Colon (tissue), 2 donors: ENCODE data around the gene CENPF.
"Not testable (repeated sequence)": the region's sequence is repeated elsewhere in the genome, so short reads cannot be mapped to it uniquely, and the experiment has no call there.

ENCODE experiments used
- FAIRE-seq: peaks from 2 replicates; lab custom pipeline; 2012; peaks lifted over from hg19 to GRCh38; lab: Jason Lieb, UNC
- donor health status: control.
- donor health status: control.

Gene CENPF

DNA sequence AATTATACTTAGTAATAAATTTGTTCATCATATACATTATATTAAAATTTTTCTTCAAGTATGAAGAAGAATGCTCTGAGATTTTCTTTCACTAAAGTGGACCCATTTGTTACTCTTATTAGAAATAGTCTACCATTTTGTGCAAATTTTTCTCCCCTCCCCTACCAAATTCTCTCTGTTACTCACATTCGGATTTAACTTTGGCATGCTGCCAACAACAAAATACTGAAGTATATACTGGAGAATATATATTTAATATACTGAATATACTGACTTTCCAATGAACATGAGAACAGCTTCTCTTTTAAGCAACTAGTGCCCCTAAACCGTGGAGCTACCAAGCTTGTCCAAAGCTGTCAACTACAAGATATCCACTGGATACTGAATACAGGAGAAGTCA lies 57.2 kb downstream of the CENPF start:
- no peak for FAIRE-seq

DNA sequence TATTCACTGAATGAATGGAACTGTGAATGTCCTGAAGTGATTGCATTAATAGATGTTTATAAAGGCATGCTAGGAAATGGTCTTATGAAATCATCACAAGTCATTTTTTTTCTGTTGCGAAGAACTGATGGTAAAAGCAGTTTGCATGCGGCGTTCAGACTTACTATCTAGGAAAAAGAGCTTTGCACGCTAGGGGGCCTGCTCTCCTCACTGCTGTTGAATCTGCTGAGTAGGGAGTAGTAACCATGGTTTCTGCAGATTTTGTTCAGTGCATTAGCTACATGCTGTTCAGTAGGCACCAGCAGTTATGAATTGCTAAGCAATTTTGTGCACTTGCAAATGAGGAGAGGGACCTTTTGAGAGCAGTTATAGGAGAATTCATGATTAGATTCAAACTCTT lies 57.9 kb downstream of the CENPF start:
- no peak for FAIRE-seq

DNA sequence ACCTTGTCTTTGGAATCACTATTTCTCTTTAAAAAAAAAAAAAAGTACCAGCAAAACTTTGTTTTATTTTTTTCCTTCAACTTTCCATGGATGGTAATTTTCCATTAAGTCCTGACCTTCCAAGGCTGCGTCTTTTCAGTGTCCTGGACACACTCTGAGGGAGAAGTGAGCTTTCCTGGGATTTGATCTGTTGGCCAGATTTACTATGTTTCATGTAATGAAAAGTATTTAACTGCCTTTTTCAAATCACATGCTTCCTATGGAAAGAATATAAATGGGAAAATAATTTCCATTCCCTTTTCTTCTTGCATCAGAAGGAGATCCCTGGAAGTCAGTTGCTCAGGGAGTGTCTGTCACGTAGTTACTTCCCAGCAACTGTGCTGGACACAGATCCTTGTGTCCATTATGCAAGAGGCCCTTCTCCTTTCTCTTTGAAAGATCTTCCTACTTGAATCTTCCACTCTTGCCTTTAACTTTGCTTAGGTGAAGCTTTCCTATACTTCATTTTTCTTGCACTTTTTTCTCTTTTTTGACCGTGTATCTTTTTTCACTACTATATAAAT lies 59.3 kb downstream of the CENPF start:
- no peak for FAIRE-seq

DNA sequence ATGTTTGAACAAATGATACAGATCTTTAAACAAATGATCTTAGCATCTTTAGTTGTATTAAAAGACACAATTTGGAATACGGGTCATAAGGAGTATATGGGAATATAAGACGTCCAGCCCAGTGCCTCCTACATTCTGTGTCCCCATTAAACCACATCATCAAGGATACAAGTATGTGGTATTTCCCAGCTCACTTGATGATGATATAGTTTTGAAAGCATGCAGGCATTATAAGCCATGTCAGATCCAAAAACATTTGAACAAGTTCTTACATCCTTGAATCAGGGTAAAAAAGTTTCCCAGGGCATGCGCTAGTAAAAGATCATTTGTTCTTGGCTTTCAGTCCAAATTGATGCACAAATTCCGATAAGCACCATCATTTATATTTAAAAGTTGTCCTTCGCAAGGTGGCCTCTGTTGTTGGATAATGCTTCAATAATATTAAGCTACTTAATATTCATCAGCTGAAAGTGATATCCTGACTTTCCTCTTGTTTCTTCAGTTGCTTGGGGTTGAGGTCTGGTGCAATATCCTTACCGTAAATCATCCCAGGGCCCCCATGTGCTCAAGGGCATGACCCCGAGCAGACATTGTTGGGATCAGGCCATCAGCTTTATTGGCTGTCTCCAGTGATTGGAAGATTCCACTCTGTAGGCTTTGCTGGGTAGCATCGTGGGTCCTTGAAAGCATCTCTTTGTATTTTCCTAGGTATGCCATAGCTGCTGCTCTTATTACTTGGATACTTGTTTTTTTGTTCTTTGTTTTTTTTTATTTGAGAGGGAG lies 61.8 kb downstream of the CENPF start:
- FAIRE-seq = no peak

DNA sequence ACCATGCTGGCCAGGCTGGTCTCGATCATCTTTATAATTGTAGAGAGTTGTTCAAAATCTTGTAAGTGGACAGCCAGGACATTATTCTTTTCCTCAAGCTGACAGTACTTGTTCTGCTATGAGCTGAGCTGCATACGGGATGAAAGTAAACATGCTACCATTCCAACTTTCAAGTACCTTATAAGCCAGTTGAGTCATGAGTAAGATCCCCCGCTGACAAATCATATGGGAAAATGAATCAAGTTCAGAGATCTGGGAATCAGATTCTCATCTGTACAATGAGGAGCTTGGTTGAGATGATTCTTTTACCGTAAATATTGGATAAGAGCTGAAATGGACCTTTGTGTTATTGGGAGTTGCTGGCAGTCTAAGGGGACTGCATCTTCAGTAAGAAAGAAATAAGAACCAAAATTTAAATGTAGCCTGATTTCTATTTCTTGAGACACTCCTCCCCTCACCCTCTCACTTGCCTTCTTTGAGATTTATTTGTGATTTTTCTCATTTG lies 62.7 kb downstream of the CENPF start:
- no peak for FAIRE-seq

DNA sequence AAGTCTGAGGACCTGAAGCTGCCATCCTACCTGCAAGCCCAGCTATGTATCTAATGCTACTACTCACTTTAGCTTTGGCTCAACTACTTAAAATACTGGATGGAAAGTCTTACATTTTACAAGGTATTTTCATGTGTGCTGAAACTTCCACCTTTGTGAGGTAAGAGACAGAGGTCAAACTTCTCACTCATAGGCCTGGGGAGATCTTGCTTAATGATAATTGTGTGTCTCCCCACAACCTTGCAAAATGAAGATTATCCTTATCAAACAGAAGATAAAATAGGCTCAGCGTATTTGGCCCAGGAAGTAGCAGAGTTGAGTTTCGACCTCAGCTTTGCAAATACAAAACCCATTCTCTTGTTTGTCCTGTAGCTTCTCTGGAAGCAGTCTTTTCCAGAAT lies 63.7 kb downstream of the CENPF start:
- no peak for FAIRE-seq

DNA sequence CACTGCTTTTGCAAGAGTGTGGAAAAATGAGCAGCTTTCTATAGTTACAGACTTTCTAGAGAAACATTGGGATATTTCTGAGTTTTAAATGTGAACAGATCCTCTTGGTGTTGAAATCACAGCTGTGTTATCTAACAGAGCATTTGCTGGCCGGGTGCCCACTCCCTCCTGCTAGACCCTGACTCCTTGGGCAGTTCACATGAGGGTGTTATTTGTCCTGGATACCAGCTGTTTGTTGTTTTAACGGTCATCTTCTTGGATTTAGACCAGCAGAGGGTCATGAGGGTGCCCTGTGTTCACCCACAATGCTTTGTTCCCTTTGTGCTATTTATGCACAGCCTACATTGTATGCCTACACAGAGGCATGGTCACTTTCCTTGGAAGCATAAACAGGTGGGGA lies 67.1 kb downstream of the CENPF start:
- no peak for FAIRE-seq

DNA sequence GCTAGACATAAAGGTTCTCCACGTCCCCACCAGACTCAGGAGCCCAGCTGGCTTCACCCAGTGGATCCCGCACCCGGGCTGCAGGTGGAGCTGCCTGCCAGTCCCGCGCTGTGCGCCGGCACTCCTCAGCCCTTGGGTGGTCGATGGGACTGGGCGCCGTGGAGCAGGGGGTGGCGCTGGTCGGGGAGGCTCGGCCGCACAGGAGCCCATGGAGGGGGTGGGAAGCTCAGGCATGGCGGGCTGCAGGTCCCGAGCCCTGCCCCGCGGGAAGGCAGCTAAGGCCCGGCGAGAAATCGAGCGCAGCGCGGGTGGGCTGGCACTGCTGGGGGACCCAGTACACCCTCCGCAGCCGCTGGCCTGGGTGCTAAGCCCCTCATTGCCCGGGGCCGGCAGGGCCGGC lies 70.0 kb downstream of the CENPF start:
- FAIRE-seq = not testable (repeated sequence)

DNA sequence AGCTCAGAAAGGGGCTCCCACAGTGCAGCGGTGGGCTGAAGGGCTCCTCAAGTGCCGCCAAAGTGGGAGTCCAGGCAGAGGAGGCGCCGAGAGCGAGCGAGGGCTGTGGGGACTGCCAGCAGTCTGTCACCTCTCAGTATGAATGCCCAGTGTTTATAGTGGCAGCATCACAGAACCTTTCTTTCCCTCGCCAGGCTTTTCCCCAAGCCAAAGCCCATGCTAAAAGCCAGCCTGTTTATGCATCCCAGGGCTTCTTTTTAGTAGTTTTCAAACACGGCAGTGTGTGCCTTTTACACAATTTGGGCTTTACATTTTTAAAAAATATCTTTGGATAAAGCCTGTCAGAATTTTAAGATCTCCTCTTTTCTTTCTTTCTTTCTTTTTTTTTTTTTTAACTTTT lies 70.6 kb downstream of the CENPF start:
- FAIRE-seq = no peak

DNA sequence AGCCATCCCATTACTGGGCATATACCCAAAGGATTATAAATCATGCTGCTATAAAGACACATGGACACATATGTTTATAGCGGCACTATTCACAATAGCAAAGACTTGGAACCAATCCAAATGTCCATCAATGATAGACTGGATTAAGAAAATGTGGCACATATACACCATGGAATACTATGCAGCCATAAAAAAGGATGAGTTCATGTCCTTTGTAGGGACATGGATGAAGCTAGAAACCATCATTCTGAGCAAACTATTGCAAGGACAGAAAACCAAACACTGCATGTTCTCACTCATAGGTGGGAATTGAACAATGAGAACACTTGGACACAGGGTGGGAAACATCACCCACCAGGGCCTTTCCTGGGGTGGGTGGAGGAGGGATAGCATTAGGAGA lies 72.5 kb downstream of the CENPF start:
- not testable (repeated sequence) for FAIRE-seq

DNA sequence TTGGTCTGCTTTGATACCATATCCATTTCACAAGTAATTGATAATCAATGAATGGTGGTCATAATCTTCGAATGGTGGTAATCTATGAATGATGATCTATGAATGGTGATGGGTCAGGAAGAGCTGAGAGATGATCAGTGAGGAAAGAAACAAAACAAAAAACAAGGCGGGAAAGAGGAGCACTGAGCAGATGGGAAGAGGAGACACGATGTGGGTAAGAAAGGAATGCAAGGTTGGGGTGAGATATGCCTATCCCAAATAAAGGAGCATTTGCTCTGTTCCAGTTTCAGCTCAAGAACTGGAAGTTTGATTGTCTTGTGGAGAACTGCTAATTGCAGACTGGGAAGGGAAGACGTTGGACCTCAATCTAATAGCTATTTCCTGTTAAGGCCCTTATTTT lies 73.8 kb downstream of the CENPF start:
- FAIRE-seq = no peak

DNA sequence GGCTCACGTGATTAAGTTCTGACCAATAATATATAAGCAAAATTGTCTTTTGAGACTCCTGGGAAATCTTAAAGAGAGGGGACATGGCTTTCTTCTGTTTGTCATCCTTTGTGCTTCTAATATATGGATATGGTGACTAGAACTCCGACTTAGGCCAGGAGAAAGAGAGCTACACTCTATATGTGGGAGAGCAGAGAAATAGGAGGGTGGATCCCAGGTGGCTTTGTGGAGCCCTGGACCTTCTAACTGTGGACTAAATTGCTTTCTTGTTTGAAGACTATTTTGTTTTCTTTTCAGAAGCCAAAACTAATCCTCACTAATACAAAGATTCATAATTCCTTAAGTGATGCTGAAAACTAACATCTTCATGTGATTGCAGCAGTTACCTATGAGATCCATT lies 75.0 kb downstream of the CENPF start:
- no peak for FAIRE-seq

DNA sequence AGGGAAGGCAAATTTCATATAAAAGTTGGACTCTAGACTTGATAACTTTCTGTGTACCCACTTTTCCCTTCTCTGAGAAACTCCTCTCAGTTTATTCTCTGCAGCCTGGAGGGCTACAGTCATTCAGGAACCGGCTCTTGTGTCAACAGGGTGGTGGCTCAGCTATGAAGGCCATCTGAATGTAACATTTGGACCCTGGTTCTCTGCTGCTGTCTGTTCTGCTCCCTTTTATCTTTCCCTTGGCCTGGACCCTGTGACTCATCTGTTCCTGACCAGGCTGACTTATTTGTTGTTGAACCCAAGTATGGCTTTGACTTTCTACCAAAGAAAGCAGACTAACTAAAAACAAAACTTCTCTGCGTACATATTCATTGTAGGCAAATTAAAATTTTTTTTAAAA lies 75.4 kb downstream of the CENPF start:
- FAIRE-seq = no peak

DNA sequence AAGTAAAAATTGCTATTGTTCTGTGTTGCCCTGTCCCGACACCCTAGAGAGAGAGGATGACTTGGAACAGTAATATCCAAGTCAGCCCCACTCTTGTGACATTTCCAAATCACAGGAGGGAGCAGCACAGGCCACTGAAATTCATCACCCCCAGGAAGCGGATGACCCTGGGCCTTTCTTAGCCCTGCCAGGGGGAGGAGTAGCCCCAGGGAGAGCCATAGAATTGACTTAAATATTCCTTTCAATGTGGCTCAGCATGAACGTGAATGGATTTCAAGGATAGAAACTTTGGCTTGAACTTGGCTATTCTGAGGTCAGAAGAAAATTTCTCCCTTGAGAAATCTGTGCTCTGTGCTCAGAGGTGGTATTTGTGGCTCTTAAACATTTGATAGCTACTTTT lies 80.6 kb downstream of the CENPF start:
- no peak for FAIRE-seq

DNA sequence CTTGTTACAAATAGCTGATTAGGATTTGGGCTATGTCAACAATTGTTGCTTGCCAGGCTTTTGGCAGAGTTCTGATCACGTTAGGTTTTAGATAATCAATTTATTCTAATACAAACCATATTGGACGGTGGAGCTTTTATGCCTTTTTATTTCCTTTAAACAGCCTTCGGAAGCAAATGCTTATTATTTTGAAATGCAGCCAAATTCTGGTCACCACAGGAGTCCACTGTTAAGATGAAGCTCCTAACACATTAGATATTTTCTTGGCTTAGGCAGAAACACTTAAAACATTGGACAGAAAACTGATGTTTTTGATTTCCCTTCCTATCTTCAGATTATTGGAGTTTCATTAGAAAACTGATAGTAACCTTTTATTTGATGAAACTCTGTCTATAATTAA lies 82.9 kb downstream of the CENPF start:
- no peak for FAIRE-seq

DNA sequence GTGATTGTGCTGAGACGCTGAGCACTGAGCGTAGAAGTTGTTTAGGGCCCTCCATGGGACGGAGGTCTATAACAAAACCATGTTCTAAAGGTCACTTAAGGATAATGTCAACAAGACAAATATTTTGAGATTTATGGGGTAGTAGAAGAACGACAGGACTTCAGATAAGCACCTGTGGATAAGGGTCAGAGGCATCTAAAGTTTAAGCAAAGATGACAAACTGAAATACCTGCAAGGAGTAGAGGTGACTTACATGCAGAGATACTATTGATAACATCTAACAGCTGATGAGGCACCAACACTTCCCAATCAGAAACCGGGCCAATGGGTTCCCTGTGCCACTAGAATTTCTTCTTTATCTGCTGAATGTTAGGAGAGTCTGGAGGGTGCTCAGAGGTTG lies 83.5 kb downstream of the CENPF start:
- no peak for FAIRE-seq

DNA sequence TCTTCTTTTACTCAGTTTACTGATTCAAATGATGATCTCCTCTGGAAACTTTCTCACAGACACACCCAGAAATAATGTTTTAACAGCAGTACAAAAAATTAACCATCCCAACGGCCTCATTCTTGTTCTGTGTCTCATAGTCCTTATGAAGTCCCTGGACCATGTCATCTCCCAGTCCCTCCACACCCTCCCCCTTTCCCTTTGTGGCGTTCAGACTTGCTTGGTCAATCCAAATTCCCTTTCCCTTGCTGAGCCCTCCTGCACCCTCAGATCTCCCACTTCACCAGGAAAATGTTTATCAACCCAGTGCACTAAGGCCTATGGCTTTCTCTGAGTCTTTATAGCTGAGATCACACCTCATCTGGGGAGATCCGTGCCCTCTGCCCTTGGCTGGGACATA lies 85.9 kb downstream of the CENPF start:
- FAIRE-seq = no peak

DNA sequence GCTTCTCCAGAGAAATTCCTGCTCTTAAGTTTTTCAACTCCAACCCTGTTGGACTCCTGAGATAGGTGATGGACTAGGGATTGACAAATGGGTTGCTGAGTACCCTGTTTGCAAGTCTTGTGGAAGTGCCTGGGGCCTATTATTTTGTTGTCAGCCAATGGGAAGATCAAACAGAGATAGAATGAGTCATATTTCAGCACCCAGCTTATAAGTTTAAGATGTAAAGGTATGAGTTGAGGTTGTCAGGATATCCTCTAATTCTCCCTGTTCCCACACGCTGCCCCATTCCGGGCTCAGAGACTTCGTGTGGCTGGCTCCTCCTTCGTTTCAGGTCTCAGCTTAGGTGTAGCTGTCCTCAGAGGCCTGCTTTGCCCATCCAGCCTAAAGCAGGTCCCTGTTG lies 91.8 kb downstream of the CENPF start:
- FAIRE-seq = no peak

DNA sequence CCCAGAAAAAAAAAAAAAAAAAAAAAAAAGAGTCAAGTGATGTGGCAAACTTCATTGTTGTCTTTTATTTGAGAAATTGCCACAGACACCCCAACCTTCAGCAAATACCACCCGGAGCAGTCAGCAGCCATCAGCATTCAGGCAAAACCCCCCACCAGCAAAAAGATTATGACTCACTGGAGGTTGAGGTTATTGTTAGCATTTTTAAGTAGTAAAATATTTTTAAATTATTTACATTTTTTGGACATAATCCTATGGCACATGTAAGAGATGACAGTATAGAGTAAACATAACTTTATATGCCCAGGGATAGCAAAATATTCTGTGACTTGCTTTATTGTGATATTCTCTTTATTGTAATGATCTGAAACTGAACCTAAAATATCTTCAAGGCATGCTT lies 95.6 kb downstream of the CENPF start:
- no peak for FAIRE-seq

DNA sequence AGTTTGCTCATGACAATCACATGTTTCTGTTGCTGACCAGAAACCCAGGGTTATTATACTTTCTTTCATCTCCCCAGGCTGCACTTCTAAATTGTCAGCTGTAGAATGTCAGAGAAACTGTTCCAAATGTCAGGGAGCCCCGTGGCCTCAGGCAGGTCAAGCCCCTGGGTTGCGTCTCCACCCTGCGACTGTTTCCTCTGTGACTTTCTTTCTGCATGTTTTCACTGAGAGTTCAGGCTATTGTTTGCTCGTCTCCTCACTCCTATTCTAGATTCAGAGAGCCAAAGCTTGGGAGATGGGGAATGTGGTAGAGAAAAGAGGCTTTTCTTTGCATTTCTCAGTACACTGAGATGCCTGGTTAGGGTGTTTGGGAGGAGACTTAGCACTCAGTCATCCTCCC lies 97.4 kb downstream of the CENPF start:
- FAIRE-seq = no peak

DNA sequence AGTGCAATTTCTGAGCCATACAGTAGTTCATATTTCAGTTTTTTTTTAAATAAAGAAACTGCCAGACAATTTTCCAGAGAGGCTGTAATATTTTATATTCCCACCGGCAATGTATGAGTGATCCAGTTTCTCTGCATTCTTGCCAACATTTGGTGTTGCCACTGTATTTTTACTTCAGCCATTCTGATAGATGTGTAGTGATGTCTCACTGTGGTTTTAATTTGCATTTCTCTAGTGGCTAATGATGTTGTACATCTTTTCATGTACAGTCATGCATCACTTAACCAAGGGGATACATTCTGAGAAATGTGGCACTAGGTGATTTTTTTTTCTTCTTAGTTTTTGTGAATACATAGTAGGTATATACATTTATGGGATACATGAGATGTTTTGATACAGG lies 99.6 kb downstream of the CENPF start:
- FAIRE-seq = no peak

DNA sequence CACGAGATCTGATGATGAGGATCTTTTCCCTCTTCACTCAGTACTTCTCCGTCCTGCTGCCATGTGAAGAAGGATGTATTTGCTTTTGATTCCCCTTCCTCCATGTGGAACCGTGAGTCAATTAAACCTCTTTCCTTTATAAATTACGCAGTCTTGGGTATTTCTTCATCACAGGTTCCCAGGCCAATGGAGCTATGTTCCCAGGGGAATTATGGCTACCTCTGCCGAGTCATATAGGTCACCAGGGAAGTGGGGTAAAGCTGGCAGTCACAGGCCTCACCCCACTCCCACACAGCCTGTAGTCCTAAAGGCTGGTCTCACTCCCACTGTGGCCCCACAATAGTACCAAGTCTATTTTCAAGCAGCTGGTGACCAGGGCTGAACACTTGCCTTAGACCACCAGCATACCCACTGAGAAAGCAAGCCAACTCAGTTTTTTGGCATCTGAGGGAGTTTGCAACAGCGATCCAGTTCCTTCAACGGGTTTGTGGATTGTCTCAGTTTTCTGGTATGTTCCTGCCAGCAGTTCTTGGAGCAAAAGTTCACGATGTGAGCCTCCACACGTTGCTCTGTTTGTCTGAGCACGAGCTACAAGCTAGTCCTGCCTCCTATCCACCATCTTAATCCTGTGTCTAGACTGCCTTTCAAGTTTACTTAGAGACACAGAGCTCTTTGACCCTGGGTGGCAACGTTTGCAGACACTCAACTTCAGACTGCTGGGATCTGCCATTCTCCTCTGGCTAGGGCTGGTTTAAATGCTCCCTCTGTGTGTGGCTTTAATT lies 104.5 kb downstream of the CENPF start:
- no peak for FAIRE-seq

DNA sequence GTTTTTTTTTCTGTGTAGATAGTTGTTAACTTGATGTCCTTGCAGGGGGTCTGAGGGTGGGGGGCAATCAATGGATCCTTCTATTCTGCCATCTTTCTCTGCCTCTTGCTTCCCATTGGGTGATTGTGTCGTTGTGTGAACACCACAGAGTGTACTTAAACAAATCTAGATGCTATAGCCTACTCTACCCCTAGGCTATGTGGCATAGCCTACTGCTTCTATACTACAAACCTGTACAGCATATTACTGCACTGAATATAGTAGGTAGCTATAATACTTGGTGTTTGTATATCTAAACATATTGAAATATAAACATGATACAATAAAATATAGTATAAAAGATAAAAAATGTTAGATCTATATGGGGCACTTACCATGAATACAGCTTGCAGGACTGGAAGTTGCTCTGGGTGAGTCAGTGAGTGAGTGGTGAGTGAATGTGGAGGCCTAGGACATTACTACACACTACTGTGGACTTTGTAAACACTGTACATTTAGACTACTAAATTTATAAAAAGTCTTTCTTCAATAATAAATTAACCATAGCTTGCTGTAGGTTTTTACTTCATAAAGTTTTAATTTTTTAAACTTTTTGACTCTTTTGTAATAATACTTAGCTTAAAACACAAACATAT lies 105.4 kb downstream of the CENPF start:
- FAIRE-seq = no peak
